CD8-positive, alpha-beta memory T cell (primary cell): ENCODE results near the gene TIMM22. TPM values are rescaled to one million over a fixed set of nuclear protein-coding genes. Genes with fewer than 3 reads are reported as not detected.

ENCODE experiments used
- CTCF ChIA-PET: fragments of 350-600 bp; sonication (Branson Sonifier 250); formaldehyde crosslinking; loops from one replicate; lab custom pipeline; 2021; ENCODE audit warnings: antibody characterized with exemption; lab: Charles Lee
- POLR2A ChIA-PET: fragments of 350-600 bp; sonication (Branson Sonifier 250); formaldehyde crosslinking; loops from one replicate; lab custom pipeline; 2021; ENCODE audit warnings: antibody characterized with exemption; lab: Charles Lee
- DNase-seq, 5 donors: peaks; one replicate each; pipeline versions ENCODE4 v3.0.0 to v3.0.0-alpha.2; 2020 to 2022; ENCODE audit warnings: mixed read lengths in 1 of 5
- H3K27ac ChIP-seq: one replicate; pipeline ENCODE4 v1.7.0; 2013; ENCODE audit warnings: low read depth, mild to moderate bottlenecking, low read length, moderate library complexity
- H3K27me3 ChIP-seq: 2 replicates; pipeline ENCODE4 v1.7.0; 2013; ENCODE audit warnings: low read length, mild to moderate bottlenecking; ENCODE audit not compliant: insufficient read depth, poor library complexity, severe bottlenecking
- H3K36me3 ChIP-seq: 2 replicates; pipeline ENCODE4 v1.7.0; 2013; ENCODE audit warnings: mild to moderate bottlenecking, low read length, moderate library complexity; ENCODE audit not compliant: insufficient read depth
- H3K4me1 ChIP-seq: 2 replicates; pipeline ENCODE4 v1.7.0; 2013; ENCODE audit warnings: mild to moderate bottlenecking, low read length, moderate library complexity; ENCODE audit not compliant: insufficient read depth
- H3K4me3 ChIP-seq: 2 replicates; pipeline ENCODE4 v1.7.0; 2013; ENCODE audit warnings: mild to moderate bottlenecking, low read length
- H3K9me3 ChIP-seq: 2 replicates; pipeline ENCODE4 v1.7.0; 2013; ENCODE audit warnings: mild to moderate bottlenecking, low read length
- H3K27ac Mint-ChIP-seq, 8 donors: one replicate each; pipeline ENCODE4 v1.8.0; 2020 to 2021; ENCODE audit warnings: mixed read lengths in 8 of 8, mild to moderate bottlenecking in 6 of 8, inconsistent platforms in 3 of 8, moderate library complexity in 3 of 8
- H3K27me3 Mint-ChIP-seq, 2 donors: one replicate each; pipeline ENCODE4 v1.8.0; 2020 to 2021; ENCODE audit warnings: mixed read lengths in 2 of 2, mild to moderate bottlenecking in 1 of 2, moderate library complexity in 1 of 2
- H3K36me3 Mint-ChIP-seq, 3 donors: one replicate each; pipeline ENCODE4 v1.8.0; 2020 to 2021; ENCODE audit warnings: mixed read lengths in 3 of 3, inconsistent platforms in 1 of 3, mild to moderate bottlenecking in 1 of 3
- H3K4me1 Mint-ChIP-seq, 3 donors: one replicate each; pipeline ENCODE4 v1.8.0; 2020 to 2021; ENCODE audit warnings: mixed read lengths in 3 of 3, inconsistent platforms in 1 of 3, mild to moderate bottlenecking in 1 of 3
- H3K4me3 Mint-ChIP-seq, 7 donors: one replicate each; pipeline ENCODE4 v1.8.0; 2020 to 2021; ENCODE audit warnings: mixed read lengths in 7 of 7, mild to moderate bottlenecking in 6 of 7, moderate library complexity in 4 of 7, inconsistent platforms in 2 of 7
- H3K9me3 Mint-ChIP-seq, 5 donors: one replicate each; pipeline ENCODE4 v1.8.0; 2020 to 2022; ENCODE audit warnings: mixed read lengths in 5 of 5, mild to moderate bottlenecking in 3 of 5, moderate library complexity in 2 of 5, inconsistent platforms in 1 of 5
- polyA plus RNA-seq: library from polyadenylated mRNA; unstranded; fragments of 300-500 nt; fragmentation: Illumina TruSeq; gene quantifications from one replicate; pipeline ENCODE4 v1.2.3, GENCODE V29; 2021
- total RNA-seq, 2 experiments: library from RNA; stranded (reverse); gene quantifications; one replicate each; pipeline ENCODE4 v1.2.3, GENCODE V29; 2021

Gene TIMM22
- total and polyA plus RNA-seq, 3 experiments from 2014 or later, result 19.9 to 29.2 (median 21.5) TPM

- DNase-seq, result no peak
- no peaks in the 10 kb centered on the region for H3K27me3 Mint-ChIP-seq
- H3K9me3 Mint-ChIP-seq, result no peaks in the 10 kb centered on the region
- Histone ChIP-seq H3K36me3 (no peaks in the 10 kb centered on the region), H3K9me3 (no peaks in the 10 kb centered on the region), H3K27ac (no peak overlapping the region), H3K4me3 (no peak overlapping the region), H3K4me1 (no peaks in the 10 kb centered on the region), H3K27me3 (no peaks in the 10 kb centered on the region)
- ChIA-PET POLR2A (no interaction called here), CTCF (no interaction called here)
- H3K27ac Mint-ChIP-seq, result peak overlapping the region in 2 of 8 donors; percentile 35 to 54
- peaks cover 0 to 45% (median 2%) of the 10 kb centered on the region in 3 donors for H3K36me3 Mint-ChIP-seq
- no peak overlapping the region for H3K4me3 Mint-ChIP-seq
- H3K4me1 Mint-ChIP-seq, result peaks cover 0 to 4% (median 1%) of the 10 kb centered on the region in 3 donors
These were observed 34.0 kb downstream of the TIMM22 start for GRCh38 chr17:1030684-1031532.

- DNase-seq, result no peak
- H3K27me3 ChIP-seq, result no peaks in the 10 kb centered on the region
- H3K36me3 Mint-ChIP-seq, result peaks cover 0 to 42% (median 2%) of the 10 kb centered on the region in 3 donors
- no peak overlapping the region for H3K27ac Mint-ChIP-seq
- H3K9me3 Mint-ChIP-seq, result no peaks in the 10 kb centered on the region
- no peaks in the 10 kb centered on the region for H3K36me3 ChIP-seq
- ChIA-PET POLR2A (interaction anchor here (0.6 kb wide), 1 partner anchor 293 kb away, joined by 3 read pairs; no protein-coding TSS in a partner anchor), CTCF (no interaction called here)
- no peak overlapping the region for H3K27ac ChIP-seq
- H3K9me3 ChIP-seq, result no peaks in the 10 kb centered on the region
- no peaks in the 10 kb centered on the region for H3K4me1 ChIP-seq
- peaks cover 0 to 4% (median 0%) of the 10 kb centered on the region in 3 donors for H3K4me1 Mint-ChIP-seq
- no peak overlapping the region for H3K4me3 Mint-ChIP-seq
- H3K4me3 ChIP-seq, result no peak overlapping the region
- no peaks in the 10 kb centered on the region for H3K27me3 Mint-ChIP-seq
These were observed 34.8 kb downstream of the TIMM22 start for GRCh38 chr17:1031711-1032110.

- Mint-ChIP-seq H3K4me1 (peaks cover 0 to 4% (median 0%) of the 10 kb centered on the region in 3 donors), H3K27ac (peak overlapping the region in 1 of 8 donors; percentile 17), H3K36me3 (peaks cover 0 to 39% (median 2%) of the 10 kb centered on the region in 3 donors), H3K27me3 (no peaks in the 10 kb centered on the region), H3K4me3 (no peak overlapping the region), H3K9me3 (no peaks in the 10 kb centered on the region)
- no peaks in the 10 kb centered on the region for H3K36me3 ChIP-seq
- no peaks in the 10 kb centered on the region for H3K4me1 ChIP-seq
- H3K27ac ChIP-seq, result no peak overlapping the region
- H3K9me3 ChIP-seq, result no peaks in the 10 kb centered on the region
- H3K27me3 ChIP-seq, result no peaks in the 10 kb centered on the region
- no peak overlapping the region for H3K4me3 ChIP-seq
- no peak for DNase-seq
- ChIA-PET POLR2A (interaction anchor here (0.6 kb wide), 1 partner anchor 294 kb away, joined by 3 read pairs; no protein-coding TSS in a partner anchor), CTCF (no interaction called here)
These were observed 35.5 kb downstream of the TIMM22 start for GRCh38 chr17:1032391-1032790.

GRCh38 chr17:1033503-1033902, 36.6 kb downstream of the TIMM22 start:
- Mint-ChIP-seq H3K27ac (peak overlapping the region in 1 of 8 donors; percentile 47), H3K4me3 (no peak overlapping the region), H3K4me1 (peaks cover 0 to 4% (median 0%) of the 10 kb centered on the region in 3 donors), H3K36me3 (peaks cover 0 to 38% (median 0%) of the 10 kb centered on the region in 3 donors), H3K9me3 (no peaks in the 10 kb centered on the region), H3K27me3 (no peaks in the 10 kb centered on the region)
- no peaks in the 10 kb centered on the region for H3K27me3 ChIP-seq
- H3K4me3 ChIP-seq, result no peak overlapping the region
- no peak overlapping the region for H3K27ac ChIP-seq
- CTCF ChIA-PET, result no interaction called here
- no peaks in the 10 kb centered on the region for H3K4me1 ChIP-seq
- DNase-seq, result no peak
- no peaks in the 10 kb centered on the region for H3K9me3 ChIP-seq
- H3K36me3 ChIP-seq, result peaks cover 1% of the 10 kb centered on the region
- POLR2A ChIA-PET, result no interaction called here

- H3K9me3 ChIP-seq, result no peaks in the 10 kb centered on the region
- no peak overlapping the region for H3K4me3 ChIP-seq
- CTCF ChIA-PET, result no interaction called here
- peaks cover 4% of the 10 kb centered on the region for H3K36me3 ChIP-seq
- no peak for DNase-seq
- no peaks in the 10 kb centered on the region for H3K4me1 ChIP-seq
- no peak overlapping the region for H3K27ac ChIP-seq
- H3K27me3 ChIP-seq, result no peaks in the 10 kb centered on the region
- peaks cover 0 to 4% (median 0%) of the 10 kb centered on the region in 3 donors for H3K4me1 Mint-ChIP-seq
- H3K9me3 Mint-ChIP-seq, result no peaks in the 10 kb centered on the region
- peak overlapping the region in 1 of 8 donors; percentile 50 for H3K27ac Mint-ChIP-seq
- no peaks in the 10 kb centered on the region for H3K27me3 Mint-ChIP-seq
- peaks cover 0 to 34% (median 0%) of the 10 kb centered on the region in 3 donors for H3K36me3 Mint-ChIP-seq
- H3K4me3 Mint-ChIP-seq, result no peak overlapping the region
- POLR2A ChIA-PET, result no interaction called here
These were observed 37.8 kb downstream of the TIMM22 start for GRCh38 chr17:1034652-1035210.

GRCh38 chr17:1035546-1036170, 38.7 kb downstream of the TIMM22 start:
- H3K4me1 Mint-ChIP-seq, result peaks cover 0 to 4% (median 0%) of the 10 kb centered on the region in 3 donors
- Histone ChIP-seq H3K9me3 (no peaks in the 10 kb centered on the region), H3K36me3 (peaks cover 4% of the 10 kb centered on the region), H3K4me1 (no peaks in the 10 kb centered on the region), H3K27ac (no peak overlapping the region), H3K4me3 (no peak overlapping the region), H3K27me3 (no peaks in the 10 kb centered on the region)
- peaks cover 0 to 38% (median 0%) of the 10 kb centered on the region in 3 donors for H3K36me3 Mint-ChIP-seq
- H3K9me3 Mint-ChIP-seq, result no peaks in the 10 kb centered on the region
- H3K4me3 Mint-ChIP-seq, result peak overlapping the region in 1 of 7 donors; percentile 66
- no peak for DNase-seq
- POLR2A ChIA-PET, result no interaction called here
- H3K27ac Mint-ChIP-seq, result no peak overlapping the region
- CTCF ChIA-PET, result no interaction called here
- H3K27me3 Mint-ChIP-seq, result no peaks in the 10 kb centered on the region

- Histone ChIP-seq H3K4me1 (no peaks in the 10 kb centered on the region), H3K9me3 (no peaks in the 10 kb centered on the region), H3K27ac (no peak overlapping the region), H3K27me3 (no peaks in the 10 kb centered on the region), H3K4me3 (no peak overlapping the region), H3K36me3 (peaks cover 4% of the 10 kb centered on the region)
- no peak for DNase-seq
- H3K4me1 Mint-ChIP-seq, result peaks cover 0 to 4% (median 0%) of the 10 kb centered on the region in 3 donors
- POLR2A ChIA-PET, result no interaction called here
- no peaks in the 10 kb centered on the region for H3K9me3 Mint-ChIP-seq
- peaks cover 0 to 34% (median 0%) of the 10 kb centered on the region in 3 donors for H3K36me3 Mint-ChIP-seq
- peak overlapping the region in 1 of 7 donors; percentile 66 for H3K4me3 Mint-ChIP-seq
- H3K27ac Mint-ChIP-seq, result peak overlapping the region in 5 of 8 donors; percentile 23 to 91 (median 57)
- no peaks in the 10 kb centered on the region for H3K27me3 Mint-ChIP-seq
- CTCF ChIA-PET, result no interaction called here
These were observed 39.4 kb downstream of the TIMM22 start for GRCh38 chr17:1036171-1036844.
